ENCODE data around the gene MRPS18B.

The MRPS18B gene

DNA sequence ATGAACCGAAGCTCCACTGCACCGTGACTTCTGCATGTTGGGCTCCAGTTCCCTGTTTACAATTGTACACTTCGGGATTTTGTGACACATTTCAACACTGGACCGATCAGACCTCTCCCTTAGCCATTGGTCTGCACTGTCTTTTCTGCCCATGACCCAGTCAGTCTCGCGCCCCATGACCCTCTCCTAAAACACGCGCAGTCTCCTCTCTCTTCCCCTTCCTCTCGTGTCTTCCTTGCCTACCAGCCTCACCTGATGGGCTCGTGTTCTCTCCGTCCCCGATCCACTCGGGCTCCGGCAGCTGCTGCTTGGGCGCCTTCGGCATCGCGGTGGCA is 46.9 kb upstream of the MRPS18B start:
- peak overlapping the region; percentile 64 for H2AFZ ChIP-seq (ENCODE audit: low read length)
- H4K20me1 ChIP-seq (ENCODE audit: insufficient read depth, low read length) = 0 out of 2 replicates have a peak, but pooled peaks cover 3% of the 10 kb centered on the region
- H3K4me2 ChIP-seq (ENCODE audit: low read length) = peak overlapping the region; percentile 93
- H3F3A ChIP-seq (ENCODE audit: insufficient read depth, low read length) = no peaks in the 10 kb centered on the region
- peaks cover 14% of the 10 kb centered on the region; the same call in 1 of the 2 replicates for H3K36me3 ChIP-seq (ENCODE audit: insufficient read depth, low read length)
- H3K9me2 ChIP-seq (ENCODE audit: low read depth, low read length) = no peaks in the 10 kb centered on the region
- TF ChIP-seq CTCF (IDR thresholded peaks at IDR 0.05; ENCODE audit: low read length) = no peak
- TF ChIP-seq EZH2 (IDR thresholded peaks at IDR 0.05; ENCODE audit: borderline replicate concordance, low read length) = no peak
- H3K79me2 ChIP-seq (ENCODE audit: insufficient read depth, low read length) = peaks cover 42% of the 10 kb centered on the region
- H3K4me1 ChIP-seq (ENCODE audit: insufficient read depth, low read length, severe bottlenecking) = peaks cover 42% of the 10 kb centered on the region
- H3K27ac ChIP-seq (ENCODE audit: low read depth, low read length, poor library complexity, severe bottlenecking) = peak overlapping the region; percentile 42
- peak overlapping the region; percentile 91 for H3K9ac ChIP-seq (ENCODE audit: low read length)
- H3K9me3 ChIP-seq (ENCODE audit: low read length) = no peaks in the 10 kb centered on the region
- peak overlapping the region; percentile 89 for H3K4me3 ChIP-seq (ENCODE audit: low read depth, low read length, poor library complexity, severe bottlenecking)
- no peaks in the 10 kb centered on the region for H3K27me3 ChIP-seq (ENCODE audit: insufficient read depth, low read length)

DNA sequence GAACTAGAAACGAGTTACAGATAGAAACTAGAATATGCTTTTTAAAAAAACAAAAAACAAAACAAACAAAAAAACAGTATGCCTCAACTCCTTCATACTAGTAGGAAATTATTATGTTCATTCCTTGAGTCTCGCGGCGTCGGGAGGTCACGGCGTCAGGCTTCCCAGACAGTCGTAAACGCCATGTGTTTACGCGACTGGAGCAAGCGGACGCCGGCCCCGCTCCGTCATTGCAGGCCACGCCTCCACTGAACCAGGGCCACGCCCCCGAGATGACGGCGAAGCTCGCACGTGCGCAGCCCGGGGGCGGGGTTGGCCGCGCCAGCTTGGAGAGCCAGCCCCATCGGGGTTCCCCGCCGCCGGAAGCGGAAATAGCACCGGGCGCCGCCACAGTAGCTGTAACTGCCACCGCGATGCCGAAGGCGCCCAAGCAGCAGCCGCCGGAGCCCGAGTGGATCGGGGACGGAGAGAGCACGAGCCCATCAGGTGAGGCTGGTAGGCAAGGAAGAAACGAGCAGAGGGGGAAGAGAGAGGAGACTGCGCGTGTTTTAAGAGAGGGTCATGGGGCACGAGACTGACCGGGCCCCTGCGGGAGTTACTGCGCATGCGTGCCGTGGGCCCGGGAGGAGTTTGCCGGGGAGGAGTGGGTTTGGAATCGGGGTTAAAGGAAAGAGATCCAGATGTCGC is 46.4 kb upstream of the MRPS18B start, which contains the start of gene ABCF1:
ABCF1 (plus strand) TSS at position 368 of the 687 bp plus-strand sequence; CDS start at position 414, 46 bp downstream.
- Histone ChIP-seq H3K79me2 (ENCODE audit: insufficient read depth, low read length) (peaks cover 43% of the 10 kb centered on the region), H3K9ac (ENCODE audit: low read length) (peak within 1 kb of the TSS; percentile 91), H3K4me3 (ENCODE audit: low read depth, low read length, poor library complexity, severe bottlenecking) (peak within 1 kb of the TSS; percentile 89), H3K27me3 (ENCODE audit: insufficient read depth, low read length) (no peaks in the 10 kb centered on the region), H3K27ac (ENCODE audit: low read depth, low read length, poor library complexity, severe bottlenecking) (peak within 1 kb of the TSS; percentile 65), H3K4me2 (ENCODE audit: low read length) (peak within 1 kb of the TSS; percentile 98), H4K20me1 (ENCODE audit: insufficient read depth, low read length) (0 out of 2 replicates have a peak, but pooled peaks cover 3% of the 10 kb centered on the region), H2AFZ (ENCODE audit: low read length) (peak within 1 kb of the TSS; percentile 64), H3K9me2 (ENCODE audit: low read depth, low read length) (no peaks in the 10 kb centered on the region), H3F3A (ENCODE audit: insufficient read depth, low read length) (no peaks in the 10 kb centered on the region), H3K9me3 (ENCODE audit: low read length) (no peaks in the 10 kb centered on the region), H3K4me1 (ENCODE audit: insufficient read depth, low read length, severe bottlenecking) (peaks cover 42% of the 10 kb centered on the region), H3K36me3 (ENCODE audit: insufficient read depth, low read length) (peaks cover 14% of the 10 kb centered on the region; the same call in 1 of the 2 replicates)
- TF ChIP-seq CTCF (IDR thresholded peaks at IDR 0.05; ENCODE audit: low read length) (no peak), EZH2 (IDR thresholded peaks at IDR 0.05; ENCODE audit: borderline replicate concordance, low read length) (no peak)

DNA sequence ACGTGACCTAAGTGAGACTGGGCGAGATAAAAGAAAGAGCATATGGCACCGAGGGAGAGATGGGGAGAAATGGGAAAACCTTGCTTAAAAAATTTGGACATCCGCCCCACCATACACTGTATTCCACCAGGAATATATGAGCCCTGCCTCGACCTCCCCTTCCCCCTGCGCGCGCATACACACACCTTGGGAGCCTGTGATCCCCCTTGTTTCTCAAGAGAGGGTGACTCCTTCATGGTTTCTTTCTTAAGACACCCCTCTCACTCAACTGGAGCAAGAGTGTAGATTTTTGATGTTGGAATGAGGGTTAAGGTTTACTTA is 45.9 kb upstream of the MRPS18B start:
- TF ChIP-seq EZH2 (IDR thresholded peaks at IDR 0.05; ENCODE audit: borderline replicate concordance, low read length) (no peak), CTCF (IDR thresholded peaks at IDR 0.05; ENCODE audit: low read length) (no peak)
- H3K9ac ChIP-seq (ENCODE audit: low read length) = peak overlapping the region; percentile 91
- no peaks in the 10 kb centered on the region for H3K9me2 ChIP-seq (ENCODE audit: low read depth, low read length)
- peak overlapping the region; percentile 65 for H3K27ac ChIP-seq (ENCODE audit: low read depth, low read length, poor library complexity, severe bottlenecking)
- peaks cover 42% of the 10 kb centered on the region for H3K4me1 ChIP-seq (ENCODE audit: insufficient read depth, low read length, severe bottlenecking)
- H4K20me1 ChIP-seq (ENCODE audit: insufficient read depth, low read length) = 0 out of 2 replicates have a peak, but pooled peaks cover 3% of the 10 kb centered on the region
- H3K4me2 ChIP-seq (ENCODE audit: low read length) = peak overlapping the region; percentile 98
- peaks cover 45% of the 10 kb centered on the region for H3K79me2 ChIP-seq (ENCODE audit: insufficient read depth, low read length)
- H3K4me3 ChIP-seq (ENCODE audit: low read depth, low read length, poor library complexity, severe bottlenecking) = peak overlapping the region; percentile 89
- H3K36me3 ChIP-seq (ENCODE audit: insufficient read depth, low read length) = peaks cover 19% of the 10 kb centered on the region
- H3K27me3 ChIP-seq (ENCODE audit: insufficient read depth, low read length) = no peaks in the 10 kb centered on the region
- no peaks in the 10 kb centered on the region for H3K9me3 ChIP-seq (ENCODE audit: low read length)
- H2AFZ ChIP-seq (ENCODE audit: low read length) = no peak overlapping the region
- H3F3A ChIP-seq (ENCODE audit: insufficient read depth, low read length) = no peaks in the 10 kb centered on the region

Data from OCI-LY1 (cell line).